GM12874 (cell line): ENCODE measurements around the gene ARID4B.

Source experiments
- CTCF ChIP-seq: IDR thresholded peaks from 2 replicates; pipeline ENCODE4 v1.5.1; 2011; ENCODE audit warnings: low read depth, mild to moderate bottlenecking, control low read depth, low read length, moderate library complexity; ENCODE audit not compliant: insufficient read depth

ARID4B gene

GRCh38 chr1:235326719-235327558 lies 1.0 kb downstream of the ARID4B start:
- no peak for TF ChIP-seq CTCF

- no peak for TF ChIP-seq CTCF
Observed at GRCh38 chr1:235325854-235326253, 2.1 kb downstream of the ARID4B start.

DNA sequence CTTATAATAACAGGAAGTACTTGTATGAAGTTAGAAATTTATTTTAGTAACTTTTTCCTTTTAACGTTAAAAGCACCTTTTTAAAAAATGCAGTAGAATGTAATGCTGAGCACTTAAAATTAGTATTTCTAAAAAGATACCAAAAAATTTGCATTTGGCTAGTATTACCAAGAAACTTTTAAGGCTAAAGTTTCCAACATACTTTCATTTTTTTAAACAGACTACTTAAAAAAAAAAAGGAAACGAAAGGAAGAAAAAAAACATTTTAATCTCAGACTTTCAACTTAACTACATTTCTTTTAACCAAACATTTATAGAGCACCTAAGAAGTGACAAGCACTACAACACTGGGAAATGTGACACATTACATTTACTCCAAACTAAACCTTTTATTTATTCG lies 2.8 kb downstream of the ARID4B start:
- no peak for TF ChIP-seq CTCF

DNA sequence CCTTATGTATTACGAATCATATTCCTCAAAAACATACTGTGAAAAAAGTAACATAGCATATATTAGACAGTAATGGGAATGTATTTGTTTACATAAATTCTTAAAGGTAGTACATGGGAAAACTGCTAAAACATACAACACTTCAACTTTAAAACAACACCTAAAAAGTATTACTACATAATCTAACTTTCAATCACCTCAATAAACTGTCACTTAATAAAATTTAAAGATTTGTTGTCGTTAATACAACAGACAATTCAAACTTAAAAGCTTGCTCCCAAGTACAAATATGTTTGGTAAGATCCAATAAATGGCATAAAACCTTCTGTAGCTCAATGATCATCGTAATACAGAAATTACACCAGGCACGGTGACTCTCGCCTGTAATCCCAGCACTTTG lies 3.7 kb downstream of the ARID4B start:
- TF ChIP-seq CTCF: no peak

GRCh38 chr1:235320521-235321179 lies 7.3 kb downstream of the ARID4B start:
- no peak for TF ChIP-seq CTCF

DNA sequence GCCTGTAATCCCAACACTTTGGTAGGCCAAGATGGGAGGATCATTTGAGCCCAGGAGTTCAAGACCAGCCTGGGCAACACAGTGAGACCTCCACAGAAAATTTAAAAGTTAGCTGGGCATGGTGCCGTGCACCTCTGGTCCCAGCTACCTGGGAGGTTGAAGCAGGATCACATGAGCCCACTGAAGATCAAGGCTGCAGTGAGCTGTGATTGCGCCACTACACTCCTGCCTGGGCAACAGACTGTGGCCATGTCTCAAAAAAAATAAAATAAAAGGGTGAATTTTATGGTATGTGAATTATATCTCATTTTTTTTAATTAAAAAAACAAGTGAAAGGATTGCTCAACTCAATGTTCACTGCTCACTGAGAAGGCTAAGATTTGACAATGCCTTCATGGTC lies 8.7 kb downstream of the ARID4B start:
- TF ChIP-seq CTCF: no peak

GRCh38 chr1:235317168-235317567 lies 10.8 kb downstream of the ARID4B start:
- no peak for TF ChIP-seq CTCF
